Activated T-cell treated with anti-CD3 and anti-CD28 coated beads, Interleukin-2, amount 50 U/mL, for 4 hours (primary cell): ENCODE results near the gene HOXA6. TPM values are rescaled to one million over a fixed set of nuclear protein-coding genes. Genes with fewer than 3 reads are reported as not detected.

Experiments
- ATAC-seq, 2 donors: fragments of 200-7000 bp; cut with Tn5 transposase; one replicate each; pipeline ENCODE4 v1.10.0; 2021
- DNase-seq: peaks from one replicate; pipeline ENCODE4 v3.0.0-alpha.2; 2020
- H3K27me3 Mint-ChIP-seq: one replicate; pipeline ENCODE4 v1.8.0; 2021; ENCODE audit warnings: low read depth, mixed read lengths
- H3K36me3 Mint-ChIP-seq: one replicate; pipeline ENCODE4 v1.8.0; 2022; ENCODE audit warnings: mixed read lengths; ENCODE audit not compliant: insufficient read depth
- H3K4me1 Mint-ChIP-seq: one replicate; pipeline ENCODE4 v1.8.0; 2021; ENCODE audit warnings: low read depth, mixed read lengths
- H3K4me3 Mint-ChIP-seq: one replicate; pipeline ENCODE4 v1.8.0; 2021; ENCODE audit warnings: mild to moderate bottlenecking, moderate library complexity, mixed read lengths
- H3K9me3 Mint-ChIP-seq: one replicate; pipeline ENCODE4 v1.8.0; 2021; ENCODE audit warnings: mixed read lengths
- total RNA-seq, 3 donors: library from RNA; stranded (reverse); gene quantifications; one replicate each; pipeline ENCODE4 v1.2.1, GENCODE V29; 2021

Gene HOXA6
- total RNA-seq, 3 donors from 2014 or later, result not detected

- H3K4me3 Mint-ChIP-seq, result peak overlapping the region; percentile 0
- H3K9me3 Mint-ChIP-seq, result no peaks in the 10 kb centered on the region
- ATAC-seq (peak; percentile 68 to 70), DNase-seq (peak; percentile 55)
- no peaks in the 10 kb centered on the region for H3K36me3 Mint-ChIP-seq
- peaks cover 16% of the 10 kb centered on the region for H3K4me1 Mint-ChIP-seq
- H3K27me3 Mint-ChIP-seq, result peaks cover 80% of the 10 kb centered on the region
Observed at GRCh38 chr7:27179503-27180430, 32.2 kb upstream of the HOXA6 start.

GRCh38 chr7:27179030-27179429 lies 31.5 kb upstream of the HOXA6 start:
- no peak for DNase-seq
- Mint-ChIP-seq H3K36me3 (no peaks in the 10 kb centered on the region), H3K4me3 (no peak overlapping the region), H3K4me1 (peaks cover 11% of the 10 kb centered on the region), H3K27me3 (peaks cover 80% of the 10 kb centered on the region), H3K9me3 (no peaks in the 10 kb centered on the region)
- ATAC-seq, result no peak

- Mint-ChIP-seq H3K4me3 (no peak overlapping the region), H3K36me3 (no peaks in the 10 kb centered on the region), H3K4me1 (peaks cover 7% of the 10 kb centered on the region), H3K27me3 (peaks cover 74% of the 10 kb centered on the region), H3K9me3 (no peaks in the 10 kb centered on the region)
- no peak for ATAC-seq
- DNase-seq, result no peak
Observed at GRCh38 chr7:27178366-27178765, 30.8 kb upstream of the HOXA6 start.

- Mint-ChIP-seq H3K27me3 (peaks cover 72% of the 10 kb centered on the region), H3K4me3 (no peak overlapping the region)
- no peak for DNase-seq
Observed at GRCh38 chr7:27177795-27178320, 30.3 kb upstream of the HOXA6 start.

GRCh38 chr7:27176962-27177794 lies 29.6 kb upstream of the HOXA6 start:
- H3K4me3 Mint-ChIP-seq, result no peak overlapping the region
- ATAC-seq (no peak), DNase-seq (no peak)
- no peaks in the 10 kb centered on the region for H3K9me3 Mint-ChIP-seq
- H3K36me3 Mint-ChIP-seq, result no peaks in the 10 kb centered on the region
- peaks cover 9% of the 10 kb centered on the region for H3K4me1 Mint-ChIP-seq
- H3K27me3 Mint-ChIP-seq, result peaks cover 69% of the 10 kb centered on the region

More at GRCh38 chr7:27177795-27178320, 30.3 kb upstream of the HOXA6 start:
- no peak for ATAC-seq
- H3K4me1 Mint-ChIP-seq, result peaks cover 7% of the 10 kb centered on the region
- no peaks in the 10 kb centered on the region for H3K9me3 Mint-ChIP-seq
- H3K36me3 Mint-ChIP-seq, result no peaks in the 10 kb centered on the region

GRCh38 chr7:27176524-27176845 lies 28.9 kb upstream of the HOXA6 start:
- no peaks in the 10 kb centered on the region for H3K9me3 Mint-ChIP-seq
- no peak overlapping the region for H3K4me3 Mint-ChIP-seq
- H3K4me1 Mint-ChIP-seq, result peaks cover 15% of the 10 kb centered on the region
- peaks cover 72% of the 10 kb centered on the region for H3K27me3 Mint-ChIP-seq
- H3K36me3 Mint-ChIP-seq, result no peaks in the 10 kb centered on the region
- no peak for ATAC-seq
- no peak for DNase-seq

GRCh38 chr7:27175626-27176523 lies 28.3 kb upstream of the HOXA6 start:
- H3K9me3 Mint-ChIP-seq, result no peaks in the 10 kb centered on the region
- ATAC-seq (no peak), DNase-seq (no peak)
- H3K27me3 Mint-ChIP-seq, result peaks cover 74% of the 10 kb centered on the region
- H3K4me3 Mint-ChIP-seq, result no peak overlapping the region
- no peaks in the 10 kb centered on the region for H3K36me3 Mint-ChIP-seq
- peaks cover 16% of the 10 kb centered on the region for H3K4me1 Mint-ChIP-seq

GRCh38 chr7:27174874-27175625 lies 27.5 kb upstream of the HOXA6 start:
- H3K9me3 Mint-ChIP-seq, result no peaks in the 10 kb centered on the region

GRCh38 chr7:27173956-27174873 lies 26.6 kb upstream of the HOXA6 start, which contains the start of gene HOXA10:
Gene HOXA10 (minus strand): TSS chr7:27174320. CDS start chr7:27174306, 14 bp downstream.
- Mint-ChIP-seq H3K4me1 (peaks cover 18% of the 10 kb centered on the region), H3K9me3 (no peaks in the 10 kb centered on the region), H3K27me3 (peaks cover 74% of the 10 kb centered on the region), H3K36me3 (no peaks in the 10 kb centered on the region), H3K4me3 (peak within 1 kb of the TSS; percentile 58)
- ATAC-seq (no peak), DNase-seq (no peak)

More at GRCh38 chr7:27174874-27175625, 27.5 kb upstream of the HOXA6 start:
- Mint-ChIP-seq H3K36me3 (no peaks in the 10 kb centered on the region), H3K4me1 (peaks cover 19% of the 10 kb centered on the region), H3K4me3 (peak overlapping the region; percentile 46), H3K27me3 (peaks cover 76% of the 10 kb centered on the region)
- DNase-seq, result no peak
- no peak for ATAC-seq

GRCh38 chr7:27173511-27173955 lies 26.0 kb upstream of the HOXA6 start:
- Mint-ChIP-seq H3K4me1 (peaks cover 22% of the 10 kb centered on the region), H3K36me3 (no peaks in the 10 kb centered on the region), H3K9me3 (no peaks in the 10 kb centered on the region), H3K27me3 (peaks cover 74% of the 10 kb centered on the region), H3K4me3 (no peak overlapping the region)
- DNase-seq (no peak), ATAC-seq (peak; percentile 63 to 70)

GRCh38 chr7:27172823-27173510 lies 25.4 kb upstream of the HOXA6 start:
- peaks cover 75% of the 10 kb centered on the region for H3K27me3 Mint-ChIP-seq
- no peaks in the 10 kb centered on the region for H3K36me3 Mint-ChIP-seq
- H3K9me3 Mint-ChIP-seq, result no peaks in the 10 kb centered on the region
- DNase-seq (no peak), ATAC-seq (peak; percentile 23 to 29)
- H3K4me1 Mint-ChIP-seq, result peaks cover 24% of the 10 kb centered on the region
- H3K4me3 Mint-ChIP-seq, result no peak overlapping the region

GRCh38 chr7:27172315-27172774 lies 24.8 kb upstream of the HOXA6 start:
- no peaks in the 10 kb centered on the region for H3K36me3 Mint-ChIP-seq
- H3K4me3 Mint-ChIP-seq, result peak overlapping the region; percentile 64
- H3K9me3 Mint-ChIP-seq, result no peaks in the 10 kb centered on the region
- no peak for ATAC-seq
- no peak for DNase-seq
- peaks cover 75% of the 10 kb centered on the region for H3K27me3 Mint-ChIP-seq
- H3K4me1 Mint-ChIP-seq, result peaks cover 24% of the 10 kb centered on the region
